HL-60 (cell line): Measurements from ENCODE around the gene SULT1A2.

Experiments
- CTCF ChIP-seq: IDR thresholded peaks from one replicate; pipeline ENCODE4 v1.5.1; 2011; ENCODE audit warnings: low read length, control low read depth, inconsistent platforms; ENCODE audit not compliant: insufficient read depth
- GABPA ChIP-seq: IDR thresholded peaks from 2 replicates; pipeline ENCODE4 v1.6.1; 2012; ENCODE audit warnings: low read depth
- POLR2AphosphoS5 ChIP-seq: IDR thresholded peaks from 2 replicates; pipeline ENCODE4 v1.6.1; 2012; ENCODE audit warnings: low read depth
- SPI1 ChIP-seq: IDR thresholded peaks from 2 replicates; pipeline ENCODE4 v1.6.1; 2012; ENCODE audit warnings: low read depth, mild to moderate bottlenecking, borderline replicate concordance

- TF ChIP-seq CTCF (no peak), POLR2AphosphoS5 (no peak), GABPA (no peak), SPI1 (no peak)
These were observed 21.0 kb upstream of the SULT1A2 start for GRCh38 chr16:28617874-28618273.
